Trophoblast cell (in vitro differentiated cells and primary cell): ENCODE data around the gene COPRS.

Experiments
- DNase-seq, 2 donors: peaks; one replicate each; pipeline ENCODE4 v3.0.0-alpha.2; 2016
- H2AFZ ChIP-seq: 2 replicates; pipeline ENCODE4 v1.6.1; 2013; ENCODE audit warnings: low read length, moderate library complexity, mild to moderate bottlenecking; ENCODE audit not compliant: insufficient read depth, poor library complexity
- H2AK5ac ChIP-seq: 2 replicates; pipeline ENCODE4 v1.6.1; 2013; ENCODE audit warnings: mild to moderate bottlenecking, low read length
- H2BK120ac ChIP-seq: 2 replicates; pipeline ENCODE4 v1.6.1; 2013; ENCODE audit warnings: low read length, mild to moderate bottlenecking, moderate library complexity; ENCODE audit not compliant: insufficient read depth, poor library complexity
- H2BK12ac ChIP-seq: 2 replicates; pipeline ENCODE4 v1.6.1; 2013; ENCODE audit warnings: mild to moderate bottlenecking, low read length, moderate library complexity
- H2BK5ac ChIP-seq: 2 replicates; pipeline ENCODE4 v1.6.1; 2013; ENCODE audit warnings: low read length, low read depth, moderate library complexity, mild to moderate bottlenecking; ENCODE audit not compliant: poor library complexity
- H3K14ac ChIP-seq: 2 replicates; pipeline ENCODE4 v1.6.1; 2013; ENCODE audit warnings: mild to moderate bottlenecking, low read length
- H3K18ac ChIP-seq: 2 replicates; pipeline ENCODE4 v1.6.1; 2013; ENCODE audit warnings: mild to moderate bottlenecking, low read length
- H3K23ac ChIP-seq: 2 replicates; pipeline ENCODE4 v1.6.1; 2013; ENCODE audit warnings: low read length
- H3K27ac ChIP-seq: 2 replicates; pipeline ENCODE4 v1.5.1; 2013; ENCODE audit warnings: low read depth, mild to moderate bottlenecking, inconsistent platforms, low read length, moderate library complexity
- H3K27me3 ChIP-seq: 2 replicates; pipeline ENCODE4 v1.6.1; 2013; ENCODE audit warnings: inconsistent platforms, mild to moderate bottlenecking, low read length, moderate library complexity; ENCODE audit not compliant: insufficient read depth
- H3K36me3 ChIP-seq, 2 experiments: 1 replicate in 1 of 2; 2 replicates in 1 of 2; pipeline ENCODE4 v1.6.1; 2013; ENCODE audit warnings: low read length in 2 of 2, mild to moderate bottlenecking in 2 of 2, moderate library complexity in 1 of 2; ENCODE audit not compliant: insufficient read depth in 2 of 2, control insufficient read depth in 1 of 2
- H3K4ac ChIP-seq: 2 replicates; pipeline ENCODE4 v1.6.1; 2013; ENCODE audit warnings: low read depth, mild to moderate bottlenecking, low read length, moderate library complexity
- H3K4me1 ChIP-seq, 2 experiments: 1 replicate in 1 of 2; 2 replicates in 1 of 2; pipeline ENCODE4 v1.6.1; 2013; ENCODE audit warnings: low read length in 2 of 2, mild to moderate bottlenecking in 2 of 2, moderate library complexity in 1 of 2; ENCODE audit not compliant: insufficient read depth in 2 of 2, control insufficient read depth in 1 of 2
- H3K4me2 ChIP-seq: 2 replicates; pipeline ENCODE4 v1.6.1; 2013; ENCODE audit warnings: inconsistent platforms, mild to moderate bottlenecking, low read length, moderate library complexity
- H3K4me3 ChIP-seq: 2 replicates; pipeline ENCODE4 v1.5.1; 2013; ENCODE audit warnings: mild to moderate bottlenecking, low read depth, low read length, inconsistent platforms
- H3K79me1 ChIP-seq: one replicate; pipeline ENCODE4 v1.6.1; 2013; ENCODE audit warnings: low read length
- H3K79me2 ChIP-seq: 2 replicates; pipeline ENCODE4 v1.6.1; 2013; ENCODE audit warnings: low read length, mild to moderate bottlenecking; ENCODE audit not compliant: control insufficient read depth, insufficient read depth, poor library complexity
- H3K9ac ChIP-seq: 2 replicates; pipeline ENCODE4 v1.6.1; 2013; ENCODE audit warnings: mild to moderate bottlenecking, low read length
- H3K9me3 ChIP-seq: 2 replicates; pipeline ENCODE4 v1.6.1; 2013; ENCODE audit warnings: low read depth, mild to moderate bottlenecking, control low read depth, inconsistent platforms, low read length; ENCODE audit not compliant: insufficient read depth
- H4K12ac ChIP-seq: 2 replicates; pipeline ENCODE4 v1.6.1; 2013; ENCODE audit warnings: low read depth, mild to moderate bottlenecking, low read length, moderate library complexity
- H4K8ac ChIP-seq: 2 replicates; pipeline ENCODE4 v1.6.1; 2013; ENCODE audit warnings: low read depth, mild to moderate bottlenecking, low read length, moderate library complexity
- H4K91ac ChIP-seq: one replicate; pipeline ENCODE4 v1.6.1; 2013; ENCODE audit warnings: low read depth, mild to moderate bottlenecking, low read length, moderate library complexity
- WGBS: extraction: QIAGEN DNeasy Blood & Tissue Kit; methylation state at CpG from one replicate; pipeline ENCODE4 v1.1.7; 2013; ENCODE audit warnings: missing lambda C conversion rate; ENCODE audit not compliant: insufficient read length, insufficient coverage; ENCODE audit errors: extremely low coverage; 5-methylcytosine and 5-hydroxymethylcytosine counted together

COPRS gene

DNA sequence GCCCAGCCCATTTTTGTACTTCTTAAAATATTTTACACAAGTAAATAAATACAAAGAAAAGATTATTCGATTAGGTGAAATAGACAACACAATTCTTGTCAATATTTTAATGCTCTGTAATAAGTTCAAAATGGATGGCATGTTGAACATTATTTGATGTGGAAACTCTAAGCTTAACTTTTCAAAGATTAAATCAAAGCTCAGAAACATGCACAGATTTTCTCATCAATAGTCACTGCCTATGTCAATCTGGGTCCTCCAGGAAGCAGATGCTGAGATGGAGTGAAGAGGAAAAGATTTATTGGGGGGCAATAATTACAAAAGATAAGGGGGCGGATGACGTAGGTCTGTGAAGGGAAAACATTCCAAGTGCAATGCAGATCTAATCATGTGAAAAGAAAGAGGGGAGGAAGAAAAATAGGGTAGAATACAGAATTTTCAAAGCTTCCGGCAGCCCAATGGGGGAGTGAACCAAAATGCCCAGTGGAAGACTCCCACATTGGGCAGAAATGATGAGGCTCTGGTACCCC lies 50.5 kb downstream of the COPRS start:
- H3K14ac ChIP-seq: no peak overlapping the region
- H3K36me3 ChIP-seq: no peaks in the 10 kb centered on the region
- no peak overlapping the region for H2BK5ac ChIP-seq
- no peak overlapping the region for H4K12ac ChIP-seq
- WGBS: no CpG with 5 or more reads among the region's 4 CpGs
- H2BK120ac ChIP-seq: no peak overlapping the region
- H2AFZ ChIP-seq: no peak overlapping the region
- peak in 1 of 2 donors; percentile 73 for DNase-seq
- no peak overlapping the region for H2BK12ac ChIP-seq
- no peak overlapping the region for H2AK5ac ChIP-seq
- no peak overlapping the region for H3K27ac ChIP-seq
- no peaks in the 10 kb centered on the region for H3K4me1 ChIP-seq
- no peak overlapping the region for H3K23ac ChIP-seq
- H3K4me3 ChIP-seq: no peak overlapping the region
- H3K4me2 ChIP-seq: no peak overlapping the region
- H3K9me3 ChIP-seq: peaks cover 2% of the 10 kb centered on the region
- no peak overlapping the region for H3K4ac ChIP-seq
- H3K79me2 ChIP-seq: no peaks in the 10 kb centered on the region
- no peak overlapping the region for H3K9ac ChIP-seq
- H3K27me3 ChIP-seq: no peaks in the 10 kb centered on the region
- no peak overlapping the region for H3K18ac ChIP-seq
- no peaks in the 10 kb centered on the region for H3K79me1 ChIP-seq
- H4K8ac ChIP-seq: no peak overlapping the region
- H4K91ac ChIP-seq: no peak overlapping the region

DNA sequence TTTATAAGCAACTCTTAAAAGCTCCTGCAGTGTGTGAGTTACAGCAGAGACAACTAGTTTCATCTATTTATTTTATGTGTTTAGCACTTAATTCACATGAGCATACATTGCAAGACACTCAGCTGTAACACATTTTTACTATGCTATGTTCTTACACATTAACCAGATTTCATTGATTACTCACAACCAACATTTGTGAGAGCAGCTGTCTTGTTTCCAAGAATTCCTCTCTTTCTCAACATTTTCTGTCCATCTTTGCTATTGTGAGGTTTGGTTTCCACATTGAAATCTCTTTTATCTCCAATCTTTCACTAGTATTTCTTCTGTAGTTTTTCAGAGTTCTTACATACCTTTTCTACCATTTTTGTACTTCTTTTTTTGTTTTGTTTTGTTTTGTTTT lies 51.2 kb downstream of the COPRS start:
- no peak overlapping the region for H3K14ac ChIP-seq
- H3K4me1 ChIP-seq: no peaks in the 10 kb centered on the region
- no peak overlapping the region for H3K23ac ChIP-seq
- H3K79me2 ChIP-seq: no peaks in the 10 kb centered on the region
- no peak overlapping the region for H4K8ac ChIP-seq
- H3K9ac ChIP-seq: no peak overlapping the region
- H2AK5ac ChIP-seq: no peak overlapping the region
- H4K91ac ChIP-seq: no peak overlapping the region
- no peak overlapping the region for H3K18ac ChIP-seq
- no peak overlapping the region for H4K12ac ChIP-seq
- H2BK120ac ChIP-seq: no peak overlapping the region
- no peak overlapping the region for H3K4ac ChIP-seq
- no peaks in the 10 kb centered on the region for H3K36me3 ChIP-seq
- H2BK5ac ChIP-seq: no peak overlapping the region
- H2BK12ac ChIP-seq: no peak overlapping the region
- H3K4me3 ChIP-seq: no peak overlapping the region
- no peaks in the 10 kb centered on the region for H3K79me1 ChIP-seq
- H3K27ac ChIP-seq: no peak overlapping the region
- H3K9me3 ChIP-seq: peaks cover 2% of the 10 kb centered on the region
- no peak overlapping the region for H2AFZ ChIP-seq
- H3K4me2 ChIP-seq: no peak overlapping the region
- peak in 1 of 2 donors; percentile 88 for DNase-seq
- no peaks in the 10 kb centered on the region for H3K27me3 ChIP-seq

DNA sequence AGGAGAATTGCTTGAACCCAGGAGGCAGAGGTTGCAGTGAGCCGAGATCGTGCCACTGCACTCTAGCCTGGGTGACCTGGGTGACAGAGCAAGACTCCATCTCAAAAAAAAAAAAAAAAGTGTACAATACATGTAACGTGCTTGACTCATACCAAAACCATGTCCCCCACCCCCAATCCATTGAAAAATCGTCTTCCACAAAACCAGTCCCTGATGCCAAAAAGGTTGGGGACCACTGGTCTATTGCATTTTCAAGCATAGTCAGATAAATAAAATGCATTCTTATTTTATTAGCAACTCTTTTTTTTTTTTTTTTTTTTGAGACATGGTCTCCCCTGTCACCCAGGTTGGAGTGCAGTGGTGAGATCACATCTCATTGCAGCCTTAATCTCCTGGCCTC lies 52.1 kb downstream of the COPRS start:
- H3K14ac ChIP-seq: no peak overlapping the region
- no peak overlapping the region for H3K4me2 ChIP-seq
- H3K4ac ChIP-seq: no peak overlapping the region
- H4K91ac ChIP-seq: no peak overlapping the region
- DNase-seq: peak in 1 of 2 donors; percentile 31
- H3K4me3 ChIP-seq: no peak overlapping the region
- no CpG with 5 or more reads among the region's 4 CpGs for WGBS
- no peaks in the 10 kb centered on the region for H3K36me3 ChIP-seq
- no peak overlapping the region for H2AFZ ChIP-seq
- H3K9me3 ChIP-seq: peaks cover 2% of the 10 kb centered on the region
- H3K79me2 ChIP-seq: no peaks in the 10 kb centered on the region
- H3K18ac ChIP-seq: no peak overlapping the region
- no peak overlapping the region for H2BK12ac ChIP-seq
- no peak overlapping the region for H2BK120ac ChIP-seq
- H2AK5ac ChIP-seq: no peak overlapping the region
- H3K9ac ChIP-seq: no peak overlapping the region
- no peak overlapping the region for H3K27ac ChIP-seq
- H3K27me3 ChIP-seq: no peaks in the 10 kb centered on the region
- H3K4me1 ChIP-seq: no peaks in the 10 kb centered on the region
- no peak overlapping the region for H2BK5ac ChIP-seq
- no peak overlapping the region for H4K8ac ChIP-seq
- no peak overlapping the region for H3K23ac ChIP-seq
- H3K79me1 ChIP-seq: no peaks in the 10 kb centered on the region
- no peak overlapping the region for H4K12ac ChIP-seq

DNA sequence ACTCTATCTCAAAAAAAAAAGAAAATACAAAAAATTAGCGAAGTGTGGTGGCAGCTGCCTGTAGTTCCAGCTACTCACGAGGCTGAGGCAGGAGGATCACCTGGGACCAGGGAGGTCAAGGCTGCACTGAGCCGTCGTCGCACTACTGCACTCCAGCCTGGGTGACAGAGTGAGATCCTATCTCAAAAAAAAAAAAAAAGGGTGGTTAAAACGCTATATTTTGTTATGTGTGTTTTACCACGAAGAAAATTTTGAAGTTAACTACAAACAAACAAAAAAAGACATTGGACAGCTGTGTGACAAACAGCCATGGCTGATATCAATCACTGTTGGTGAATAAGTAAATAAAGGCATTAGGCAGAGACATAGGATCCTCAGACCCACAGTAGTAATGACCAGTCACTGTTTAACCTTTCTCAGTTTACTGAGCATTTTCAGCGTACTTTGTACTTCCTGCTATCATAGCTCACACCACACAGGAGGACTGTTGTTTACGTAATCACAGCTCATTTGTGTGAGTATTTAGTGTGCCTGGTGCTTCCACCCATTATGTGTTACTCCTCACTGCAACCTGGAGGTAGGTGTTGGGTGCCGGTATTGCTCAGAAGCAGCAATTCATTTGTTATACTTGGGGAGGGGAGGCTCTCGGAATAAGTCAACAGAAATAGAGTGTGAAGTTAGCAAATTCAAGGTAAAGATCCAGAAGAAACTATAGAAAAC lies 55.4 kb downstream of the COPRS start:
- H3K18ac ChIP-seq: no peak overlapping the region
- no peaks in the 10 kb centered on the region for H3K4me1 ChIP-seq
- DNase-seq: peak; percentile 35 to 79
- no peak overlapping the region for H3K23ac ChIP-seq
- H2BK12ac ChIP-seq: no peak overlapping the region
- H2AFZ ChIP-seq: no peak overlapping the region
- H3K27me3 ChIP-seq: no peaks in the 10 kb centered on the region
- H3K9me3 ChIP-seq: no peaks in the 10 kb centered on the region
- no peak overlapping the region for H3K4me3 ChIP-seq
- no peak overlapping the region for H4K8ac ChIP-seq
- H3K79me1 ChIP-seq: no peaks in the 10 kb centered on the region
- H3K4me2 ChIP-seq: no peak overlapping the region
- H3K79me2 ChIP-seq: no peaks in the 10 kb centered on the region
- H3K9ac ChIP-seq: no peak overlapping the region
- H4K91ac ChIP-seq: no peak overlapping the region
- H3K27ac ChIP-seq: no peak overlapping the region
- H2AK5ac ChIP-seq: no peak overlapping the region
- no peak overlapping the region for H2BK120ac ChIP-seq
- no peaks in the 10 kb centered on the region for H3K36me3 ChIP-seq
- no peak overlapping the region for H4K12ac ChIP-seq
- H3K4ac ChIP-seq: no peak overlapping the region
- no CpG with 5 or more reads among the region's 11 CpGs for WGBS
- H2BK5ac ChIP-seq: no peak overlapping the region
- H3K14ac ChIP-seq: no peak overlapping the region
